Measurements from ENCODE around the gene HOXB9. TPM values are rescaled to one million over a fixed set of nuclear protein-coding genes. Genes with fewer than 3 reads are reported as not detected.

Gene HOXB9
- total RNA-seq: 10 to 100 TPM; 13.7 to 47.5 (median 24.9) TPM

- H3K4me3 ChIP-seq: peak within 1 kb of the TSS; percentile 30 to 55 (median 52)
- H3K27ac ChIP-seq: peak within 1 kb of the TSS; percentile 25 to 82 (median 68)
- H3K4me1 ChIP-seq: peaks cover 8 to 46% (median 11%) of the 10 kb centered on the region in 4 donors
- peaks cover 0 to 33% of the 10 kb centered on the region in 2 donors for H3K27me3 ChIP-seq
- no peaks in the 10 kb centered on the region for H3K36me3 ChIP-seq
- no peaks in the 10 kb centered on the region for H3K9me3 ChIP-seq
- no peak for TF ChIP-seq CTCF (IDR thresholded peaks at IDR 0.05)
- no peak for TF ChIP-seq POLR2A (IDR thresholded peaks at IDR 0.05)
- DNase-seq: peak in 2 of 3 donors; percentile 80 to 81
Measured at GRCh38 chr17:48626245-48627117, at the start of gene HOXB9. Gene HOXB9, minus strand, starts transcription at chr17:48626358. Its CDS starts 89 bp downstream, at chr17:48626269.

GRCh38 chr17:48672340-48672739, 46.2 kb upstream of the HOXB9 start:
- peak overlapping the region in 1 of 4 donors; percentile 8 for H3K27ac ChIP-seq
- no peaks in the 10 kb centered on the region for H3K9me3 ChIP-seq
- DNase-seq: no peak
- no peaks in the 10 kb centered on the region for H3K27me3 ChIP-seq
- TF ChIP-seq POLR2A (IDR thresholded peaks at IDR 0.05): no peak
- TF ChIP-seq CTCF (IDR thresholded peaks at IDR 0.05): no peak
- H3K36me3 ChIP-seq: no peaks in the 10 kb centered on the region
- no peak overlapping the region for H3K4me3 ChIP-seq
- H3K4me1 ChIP-seq: peaks cover 0 to 9% (median 0%) of the 10 kb centered on the region in 4 donors

GRCh38 chr17:48671697-48672171, 45.6 kb upstream of the HOXB9 start:
- Histone ChIP-seq H3K9me3 (no peaks in the 10 kb centered on the region), H3K27ac (peak overlapping the region in 1 of 4 donors; percentile 8), H3K4me3 (peak overlapping the region in 2 of 4 donors; percentile 22 to 36), H3K36me3 (no peaks in the 10 kb centered on the region), H3K4me1 (peaks cover 0 to 9% (median 0%) of the 10 kb centered on the region in 4 donors), H3K27me3 (no peaks in the 10 kb centered on the region)
- no peak for TF ChIP-seq POLR2A (IDR thresholded peaks at IDR 0.05)
- peak; percentile 33 to 88 (median 83) for TF ChIP-seq CTCF (IDR thresholded peaks at IDR 0.05)
- DNase-seq: peak; percentile 51 to 92 (median 80)

- no peak for TF ChIP-seq CTCF (IDR thresholded peaks at IDR 0.05)
- TF ChIP-seq POLR2A (IDR thresholded peaks at IDR 0.05): no peak
- no peak for DNase-seq
- H3K4me1 ChIP-seq: no peaks in the 10 kb centered on the region
- H3K27ac ChIP-seq: no peak overlapping the region
- no peaks in the 10 kb centered on the region for H3K36me3 ChIP-seq
- H3K4me3 ChIP-seq: no peak overlapping the region
- no peaks in the 10 kb centered on the region for H3K9me3 ChIP-seq
- no peaks in the 10 kb centered on the region for H3K27me3 ChIP-seq
Measured at GRCh38 chr17:48663134-48663924, 37.2 kb upstream of the HOXB9 start.

- Histone ChIP-seq H3K27ac (no peak overlapping the region), H3K4me1 (no peaks in the 10 kb centered on the region), H3K4me3 (no peak overlapping the region), H3K36me3 (no peaks in the 10 kb centered on the region), H3K27me3 (no peaks in the 10 kb centered on the region), H3K9me3 (no peaks in the 10 kb centered on the region)
- no peak for TF ChIP-seq POLR2A (IDR thresholded peaks at IDR 0.05)
- TF ChIP-seq CTCF (IDR thresholded peaks at IDR 0.05): no peak
- DNase-seq: no peak
Measured at GRCh38 chr17:48655913-48656312, 29.8 kb upstream of the HOXB9 start.
